ENCODE data around the gene GOLPH3.

DNA sequence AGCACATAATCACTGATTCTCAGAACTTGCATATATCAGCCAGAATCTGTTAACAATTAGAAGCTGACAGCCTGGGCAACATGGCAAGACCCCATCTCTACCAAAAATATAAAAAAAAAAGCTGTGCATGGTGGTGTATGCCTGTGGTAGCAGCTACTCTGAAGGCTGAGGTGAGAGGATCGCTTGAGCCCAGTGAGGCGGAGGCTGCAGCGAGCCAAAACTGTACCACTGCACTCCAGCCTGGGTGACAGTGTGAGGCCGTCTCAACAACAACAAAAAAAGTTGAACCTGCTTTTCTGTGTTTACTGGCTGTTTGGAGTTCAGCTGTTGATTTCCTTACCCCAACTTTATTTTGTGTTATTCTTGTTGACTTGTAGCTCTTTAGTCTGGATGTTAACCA, 66.8 kb downstream of the GOLPH3 start:
- TF ChIP-seq, protein P1, sequence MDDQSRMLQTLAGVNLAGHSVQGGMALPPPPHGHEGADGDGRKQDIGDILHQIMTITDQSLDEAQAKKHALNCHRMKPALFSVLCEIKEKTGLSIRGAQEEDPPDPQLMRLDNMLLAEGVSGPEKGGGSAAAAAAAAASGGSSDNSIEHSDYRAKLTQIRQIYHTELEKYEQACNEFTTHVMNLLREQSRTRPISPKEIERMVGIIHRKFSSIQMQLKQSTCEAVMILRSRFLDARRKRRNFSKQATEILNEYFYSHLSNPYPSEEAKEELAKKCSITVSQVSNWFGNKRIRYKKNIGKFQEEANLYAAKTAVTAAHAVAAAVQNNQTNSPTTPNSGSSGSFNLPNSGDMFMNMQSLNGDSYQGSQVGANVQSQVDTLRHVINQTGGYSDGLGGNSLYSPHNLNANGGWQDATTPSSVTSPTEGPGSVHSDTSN (CRISPR knock-in tag; IDR thresholded peaks at IDR 0.05) = no peak
- TF ChIP-seq, protein P2, sequence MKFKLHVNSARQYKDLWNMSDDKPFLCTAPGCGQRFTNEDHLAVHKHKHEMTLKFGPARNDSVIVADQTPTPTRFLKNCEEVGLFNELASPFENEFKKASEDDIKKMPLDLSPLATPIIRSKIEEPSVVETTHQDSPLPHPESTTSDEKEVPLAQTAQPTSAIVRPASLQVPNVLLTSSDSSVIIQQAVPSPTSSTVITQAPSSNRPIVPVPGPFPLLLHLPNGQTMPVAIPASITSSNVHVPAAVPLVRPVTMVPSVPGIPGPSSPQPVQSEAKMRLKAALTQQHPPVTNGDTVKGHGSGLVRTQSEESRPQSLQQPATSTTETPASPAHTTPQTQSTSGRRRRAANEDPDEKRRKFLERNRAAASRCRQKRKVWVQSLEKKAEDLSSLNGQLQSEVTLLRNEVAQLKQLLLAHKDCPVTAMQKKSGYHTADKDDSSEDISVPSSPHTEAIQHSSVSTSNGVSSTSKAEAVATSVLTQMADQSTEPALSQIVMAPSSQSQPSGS (tag by site-specific recombination; IDR thresholded peaks at IDR 0.05; ENCODE audit: low read depth) = no peak
- TF ChIP-seq, protein P3, sequence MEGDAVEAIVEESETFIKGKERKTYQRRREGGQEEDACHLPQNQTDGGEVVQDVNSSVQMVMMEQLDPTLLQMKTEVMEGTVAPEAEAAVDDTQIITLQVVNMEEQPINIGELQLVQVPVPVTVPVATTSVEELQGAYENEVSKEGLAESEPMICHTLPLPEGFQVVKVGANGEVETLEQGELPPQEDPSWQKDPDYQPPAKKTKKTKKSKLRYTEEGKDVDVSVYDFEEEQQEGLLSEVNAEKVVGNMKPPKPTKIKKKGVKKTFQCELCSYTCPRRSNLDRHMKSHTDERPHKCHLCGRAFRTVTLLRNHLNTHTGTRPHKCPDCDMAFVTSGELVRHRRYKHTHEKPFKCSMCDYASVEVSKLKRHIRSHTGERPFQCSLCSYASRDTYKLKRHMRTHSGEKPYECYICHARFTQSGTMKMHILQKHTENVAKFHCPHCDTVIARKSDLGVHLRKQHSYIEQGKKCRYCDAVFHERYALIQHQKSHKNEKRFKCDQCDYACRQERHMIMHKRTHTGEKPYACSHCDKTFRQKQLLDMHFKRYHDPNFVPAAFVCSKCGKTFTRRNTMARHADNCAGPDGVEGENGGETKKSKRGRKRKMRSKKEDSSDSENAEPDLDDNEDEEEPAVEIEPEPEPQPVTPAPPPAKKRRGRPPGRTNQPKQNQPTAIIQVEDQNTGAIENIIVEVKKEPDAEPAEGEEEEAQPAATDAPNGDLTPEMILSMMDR (tag by site-specific recombination; IDR thresholded peaks at IDR 0.05) = no peak
- TF ChIP-seq YY1 (tag by site-specific recombination; IDR thresholded peaks at IDR 0.05) (no peak), ZNF423 (tag by site-specific recombination; IDR thresholded peaks at IDR 0.05) (no peak), KLF10 (tag by site-specific recombination; IDR thresholded peaks at IDR 0.05) (no peak), REPIN1 (tag by site-specific recombination; IDR thresholded peaks at IDR 0.05; ENCODE audit: low read depth) (no peak), ZNF24 (tag by site-specific recombination; IDR thresholded peaks at IDR 0.05) (no peak), ZNF302 (tag by site-specific recombination; IDR thresholded peaks at IDR 0.05; ENCODE audit: low read depth) (no peak), ZNF274 (IDR thresholded peaks at IDR 0.05; ENCODE audit: low read length) (no peak), ZNF274 (tag by site-specific recombination; IDR thresholded peaks at IDR 0.05; ENCODE audit: borderline replicate concordance) (no peak), ZNF157 (tag by site-specific recombination; IDR thresholded peaks at IDR 0.05) (no peak)
- TF ChIP-seq, protein P4, sequence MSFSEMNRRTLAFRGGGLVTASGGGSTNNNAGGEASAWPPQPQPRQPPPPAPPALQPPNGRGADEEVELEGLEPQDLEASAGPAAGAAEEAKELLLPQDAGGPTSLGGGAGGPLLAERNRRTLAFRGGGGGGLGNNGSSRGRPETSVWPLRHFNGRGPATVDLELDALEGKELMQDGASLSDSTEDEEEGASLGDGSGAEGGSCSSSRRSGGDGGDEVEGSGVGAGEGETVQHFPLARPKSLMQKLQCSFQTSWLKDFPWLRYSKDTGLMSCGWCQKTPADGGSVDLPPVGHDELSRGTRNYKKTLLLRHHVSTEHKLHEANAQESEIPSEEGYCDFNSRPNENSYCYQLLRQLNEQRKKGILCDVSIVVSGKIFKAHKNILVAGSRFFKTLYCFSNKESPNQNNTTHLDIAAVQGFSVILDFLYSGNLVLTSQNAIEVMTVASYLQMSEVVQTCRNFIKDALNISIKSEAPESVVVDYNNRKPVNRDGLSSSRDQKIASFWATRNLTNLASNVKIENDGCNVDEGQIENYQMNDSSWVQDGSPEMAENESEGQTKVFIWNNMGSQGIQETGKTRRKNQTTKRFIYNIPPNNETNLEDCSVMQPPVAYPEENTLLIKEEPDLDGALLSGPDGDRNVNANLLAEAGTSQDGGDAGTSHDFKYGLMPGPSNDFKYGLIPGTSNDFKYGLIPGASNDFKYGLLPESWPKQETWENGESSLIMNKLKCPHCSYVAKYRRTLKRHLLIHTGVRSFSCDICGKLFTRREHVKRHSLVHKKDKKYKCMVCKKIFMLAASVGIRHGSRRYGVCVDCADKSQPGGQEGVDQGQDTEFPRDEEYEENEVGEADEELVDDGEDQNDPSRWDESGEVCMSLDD (tag by site-specific recombination; IDR thresholded peaks at IDR 0.05) = no peak
- TF ChIP-seq, protein P5, sequence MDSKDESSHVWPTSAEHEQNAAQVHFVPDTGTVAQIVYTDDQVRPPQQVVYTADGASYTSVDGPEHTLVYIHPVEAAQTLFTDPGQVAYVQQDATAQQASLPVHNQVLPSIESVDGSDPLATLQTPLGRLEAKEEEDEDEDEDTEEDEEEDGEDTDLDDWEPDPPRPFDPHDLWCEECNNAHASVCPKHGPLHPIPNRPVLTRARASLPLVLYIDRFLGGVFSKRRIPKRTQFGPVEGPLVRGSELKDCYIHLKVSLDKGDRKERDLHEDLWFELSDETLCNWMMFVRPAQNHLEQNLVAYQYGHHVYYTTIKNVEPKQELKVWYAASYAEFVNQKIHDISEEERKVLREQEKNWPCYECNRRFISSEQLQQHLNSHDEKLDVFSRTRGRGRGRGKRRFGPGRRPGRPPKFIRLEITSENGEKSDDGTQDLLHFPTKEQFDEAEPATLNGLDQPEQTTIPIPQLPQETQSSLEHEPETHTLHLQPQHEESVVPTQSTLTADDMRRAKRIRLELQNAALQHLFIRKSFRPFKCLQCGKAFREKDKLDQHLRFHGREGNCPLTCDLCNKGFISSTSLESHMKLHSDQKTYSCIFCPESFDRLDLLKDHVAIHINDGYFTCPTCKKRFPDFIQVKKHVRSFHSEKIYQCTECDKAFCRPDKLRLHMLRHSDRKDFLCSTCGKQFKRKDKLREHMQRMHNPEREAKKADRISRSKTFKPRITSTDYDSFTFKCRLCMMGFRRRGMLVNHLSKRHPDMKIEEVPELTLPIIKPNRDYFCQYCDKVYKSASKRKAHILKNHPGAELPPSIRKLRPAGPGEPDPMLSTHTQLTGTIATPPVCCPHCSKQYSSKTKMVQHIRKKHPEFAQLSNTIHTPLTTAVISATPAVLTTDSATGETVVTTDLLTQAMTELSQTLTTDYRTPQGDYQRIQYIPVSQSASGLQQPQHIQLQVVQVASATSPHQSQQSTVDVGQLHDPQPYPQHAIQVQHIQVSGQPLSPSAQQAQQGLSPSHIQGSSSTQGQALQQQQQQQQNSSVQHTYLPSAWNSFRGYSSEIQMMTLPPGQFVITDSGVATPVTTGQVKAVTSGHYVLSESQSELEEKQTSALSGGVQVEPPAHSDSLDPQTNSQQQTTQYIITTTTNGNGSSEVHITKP (tag by site-specific recombination; IDR thresholded peaks at IDR 0.05) = no peak
- TF ChIP-seq, protein P6, sequence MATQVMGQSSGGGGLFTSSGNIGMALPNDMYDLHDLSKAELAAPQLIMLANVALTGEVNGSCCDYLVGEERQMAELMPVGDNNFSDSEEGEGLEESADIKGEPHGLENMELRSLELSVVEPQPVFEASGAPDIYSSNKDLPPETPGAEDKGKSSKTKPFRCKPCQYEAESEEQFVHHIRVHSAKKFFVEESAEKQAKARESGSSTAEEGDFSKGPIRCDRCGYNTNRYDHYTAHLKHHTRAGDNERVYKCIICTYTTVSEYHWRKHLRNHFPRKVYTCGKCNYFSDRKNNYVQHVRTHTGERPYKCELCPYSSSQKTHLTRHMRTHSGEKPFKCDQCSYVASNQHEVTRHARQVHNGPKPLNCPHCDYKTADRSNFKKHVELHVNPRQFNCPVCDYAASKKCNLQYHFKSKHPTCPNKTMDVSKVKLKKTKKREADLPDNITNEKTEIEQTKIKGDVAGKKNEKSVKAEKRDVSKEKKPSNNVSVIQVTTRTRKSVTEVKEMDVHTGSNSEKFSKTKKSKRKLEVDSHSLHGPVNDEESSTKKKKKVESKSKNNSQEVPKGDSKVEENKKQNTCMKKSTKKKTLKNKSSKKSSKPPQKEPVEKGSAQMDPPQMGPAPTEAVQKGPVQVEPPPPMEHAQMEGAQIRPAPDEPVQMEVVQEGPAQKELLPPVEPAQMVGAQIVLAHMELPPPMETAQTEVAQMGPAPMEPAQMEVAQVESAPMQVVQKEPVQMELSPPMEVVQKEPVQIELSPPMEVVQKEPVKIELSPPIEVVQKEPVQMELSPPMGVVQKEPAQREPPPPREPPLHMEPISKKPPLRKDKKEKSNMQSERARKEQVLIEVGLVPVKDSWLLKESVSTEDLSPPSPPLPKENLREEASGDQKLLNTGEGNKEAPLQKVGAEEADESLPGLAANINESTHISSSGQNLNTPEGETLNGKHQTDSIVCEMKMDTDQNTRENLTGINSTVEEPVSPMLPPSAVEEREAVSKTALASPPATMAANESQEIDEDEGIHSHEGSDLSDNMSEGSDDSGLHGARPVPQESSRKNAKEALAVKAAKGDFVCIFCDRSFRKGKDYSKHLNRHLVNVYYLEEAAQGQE (tag by site-specific recombination; IDR thresholded peaks at IDR 0.05) = no peak
